Naive thymus-derived CD8-positive, alpha-beta T cell (primary cell): ENCODE measurements around the gene DGKB. TPM values are rescaled to one million over a fixed set of nuclear protein-coding genes. Genes with fewer than 3 reads are reported as not detected.

ENCODE experiments used
- ATAC-seq, 2 donors: fragments of 150-1000 bp; cut with Tn5 transposase in 1 of 2; sonication (Bioruptor Pico), chemical (Tn5 transposase) in 1 of 2; 1 replicate in 1 of 2; 2 replicates in 1 of 2; pipeline ENCODE4 v1.10.0; 2021; ENCODE audit warnings: mild to moderate bottlenecking in 2 of 2, moderate library complexity in 2 of 2
- POLR2A ChIA-PET: fragments of 350-600 bp; sonication (Branson Sonifier 250); formaldehyde crosslinking; loops from one replicate; lab custom pipeline; 2021; ENCODE audit warnings: antibody characterized with exemption; lab: Charles Lee
- DNase-seq, 10 donors: peaks; one replicate each; pipeline versions ENCODE4 v3.0.0 to v3.0.0-alpha.2; 2020 to 2022
- H3K27ac Mint-ChIP-seq, 10 donors: one replicate each; pipeline ENCODE4 v1.8.0; 2020 to 2022; ENCODE audit warnings: mild to moderate bottlenecking in 10 of 10, mixed read lengths in 10 of 10, moderate library complexity in 4 of 10, inconsistent platforms in 1 of 10
- H3K27me3 Mint-ChIP-seq, 5 donors: one replicate each; pipeline ENCODE4 v1.8.0; 2021 to 2022; ENCODE audit warnings: mixed read lengths in 5 of 5
- H3K36me3 Mint-ChIP-seq, 3 donors: one replicate each; pipeline ENCODE4 v1.8.0; 2020 to 2022; ENCODE audit warnings: mixed read lengths in 3 of 3, mild to moderate bottlenecking in 2 of 3, inconsistent platforms in 1 of 3
- H3K4me1 Mint-ChIP-seq, 4 donors: one replicate each; pipeline ENCODE4 v1.8.0; 2021 to 2022; ENCODE audit warnings: mixed read lengths in 4 of 4
- H3K4me3 Mint-ChIP-seq, 10 donors: one replicate each; pipeline ENCODE4 v1.8.0; 2020 to 2022; ENCODE audit warnings: mild to moderate bottlenecking in 10 of 10, mixed read lengths in 10 of 10, moderate library complexity in 6 of 10, inconsistent platforms in 1 of 10
- H3K9me3 Mint-ChIP-seq, 9 donors: one replicate each; pipeline ENCODE4 v1.8.0; 2020 to 2022; ENCODE audit warnings: mixed read lengths in 9 of 9, mild to moderate bottlenecking in 3 of 9, inconsistent platforms in 1 of 9, moderate library complexity in 1 of 9
- polyA plus RNA-seq, 3 donors: library from polyadenylated mRNA; unstranded; fragments of 300-500 nt; fragmentation: Illumina TruSeq; gene quantifications; one replicate each; pipeline ENCODE4 v1.2.3, GENCODE V29; 2021
- total RNA-seq, 8 experiments: library from RNA in 2 of 8; stranded (reverse) in 2 of 8; gene quantifications; one replicate each; pipeline ENCODE4 v1.2.3 and lab custom pipeline; 2021 to 2026

DGKB gene
- total and polyA plus RNA-seq, 5 experiments from 2014 or later: not detected

DNA sequence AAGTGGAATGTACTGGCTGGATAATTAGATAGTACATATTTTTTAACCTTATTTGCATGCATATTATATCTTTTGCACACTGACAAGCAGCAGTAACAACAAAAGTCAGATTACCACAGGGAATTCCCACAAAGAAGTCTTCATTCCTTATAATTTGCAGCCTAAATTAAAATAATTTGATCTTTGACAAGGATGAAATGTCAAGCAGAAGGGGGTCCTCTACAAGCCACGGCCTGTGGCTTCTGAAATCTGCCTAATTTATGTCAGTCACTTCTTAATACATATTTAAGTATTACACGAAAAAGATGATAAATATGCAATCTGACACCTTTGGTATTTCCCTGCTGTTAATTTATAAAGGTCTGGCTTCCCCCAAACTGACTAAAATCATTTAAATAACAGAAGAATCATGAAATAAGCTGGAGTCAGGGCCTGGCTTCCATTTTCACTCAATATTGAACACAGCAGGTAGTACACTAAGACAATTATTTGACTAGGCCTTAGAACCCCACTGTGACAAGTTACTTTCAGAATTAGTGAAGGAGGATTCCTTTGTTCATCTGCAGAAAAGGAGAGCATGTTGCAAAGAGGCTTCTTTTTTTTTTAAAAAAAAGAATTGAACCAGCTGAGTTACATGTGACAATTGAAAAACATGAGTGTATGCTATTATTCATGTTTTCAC lies 562.0 kb downstream of the DGKB start:
- Mint-ChIP-seq H3K4me3 (no peak overlapping the region), H3K27me3 (no peaks in the 10 kb centered on the region), H3K36me3 (no peaks in the 10 kb centered on the region), H3K4me1 (no peaks in the 10 kb centered on the region), H3K9me3 (peaks cover 0 to 5% (median 0%) of the 10 kb centered on the region in 9 donors), H3K27ac (no peak overlapping the region)
- POLR2A ChIA-PET: no interaction called here
- DNase-seq (no peak), ATAC-seq (no peak)

DNA sequence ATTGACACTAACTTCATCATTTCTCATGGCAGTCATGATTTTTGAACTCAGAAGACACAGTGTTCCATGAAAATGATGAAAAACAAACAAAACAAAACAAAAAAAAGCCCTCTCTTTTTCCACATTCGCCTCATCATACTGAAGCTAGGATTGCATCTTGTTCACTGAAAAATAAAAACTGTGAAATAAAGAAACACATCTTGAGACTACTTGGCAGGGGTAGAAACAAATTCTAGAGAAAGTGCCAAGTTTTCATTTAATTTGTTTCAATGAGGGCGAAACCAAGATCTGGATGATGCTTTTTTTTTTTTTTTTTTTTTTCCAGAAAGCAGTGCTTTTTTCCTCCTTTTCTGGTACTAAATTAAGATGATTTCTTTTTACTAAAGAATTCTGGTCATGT lies 562.7 kb downstream of the DGKB start:
- H3K27me3 Mint-ChIP-seq: no peaks in the 10 kb centered on the region
- DNase-seq (no peak), ATAC-seq (no peak)
- no peaks in the 10 kb centered on the region for H3K4me1 Mint-ChIP-seq
- H3K9me3 Mint-ChIP-seq: peaks cover 0 to 5% (median 0%) of the 10 kb centered on the region in 9 donors
- H3K4me3 Mint-ChIP-seq: no peak overlapping the region
- H3K27ac Mint-ChIP-seq: no peak overlapping the region
- POLR2A ChIA-PET: no interaction called here
- H3K36me3 Mint-ChIP-seq: no peaks in the 10 kb centered on the region

DNA sequence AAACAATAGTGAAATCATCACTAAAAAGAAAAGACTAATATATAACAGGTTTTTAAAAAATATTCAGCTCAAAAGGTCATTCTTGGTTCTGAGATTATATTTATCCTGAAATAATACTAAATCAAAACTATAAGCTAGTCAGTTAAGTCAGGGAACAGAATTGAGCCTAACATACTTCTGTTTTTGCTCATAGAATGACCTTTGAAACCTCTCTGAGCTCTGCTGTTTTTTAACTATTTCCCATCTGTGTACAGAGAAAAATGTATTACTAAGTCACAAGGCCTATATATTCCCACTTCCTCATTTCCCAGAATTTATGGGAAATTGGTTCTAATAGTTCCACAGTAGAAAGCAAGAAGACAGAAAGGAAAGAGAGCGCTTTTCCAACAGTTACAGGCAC lies 566.3 kb downstream of the DGKB start:
- Mint-ChIP-seq H3K27me3 (no peaks in the 10 kb centered on the region), H3K27ac (no peak overlapping the region), H3K36me3 (no peaks in the 10 kb centered on the region), H3K9me3 (peaks cover 0 to 5% (median 0%) of the 10 kb centered on the region in 9 donors), H3K4me3 (no peak overlapping the region), H3K4me1 (no peaks in the 10 kb centered on the region)
- DNase-seq (no peak), ATAC-seq (no peak)
- POLR2A ChIA-PET: no interaction called here

DNA sequence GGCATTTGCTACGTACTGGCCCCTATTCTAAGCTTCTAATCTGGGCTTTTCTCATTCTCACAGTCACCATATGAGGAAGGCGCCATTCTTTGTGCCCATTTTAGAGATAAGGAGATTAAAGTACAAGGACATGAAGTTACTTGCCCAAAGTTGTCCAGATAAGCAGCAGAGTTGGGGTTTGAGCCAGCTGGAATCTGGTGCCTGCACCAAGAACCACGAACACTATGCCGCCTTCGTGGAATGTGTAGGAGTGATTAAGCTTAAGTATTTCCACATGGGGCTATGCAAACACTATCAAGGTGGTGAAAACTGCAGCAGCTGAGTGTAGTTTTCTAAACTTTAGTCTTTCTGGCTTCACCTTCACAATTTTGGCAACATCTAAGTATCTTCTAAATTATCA lies 570.4 kb downstream of the DGKB start:
- peaks cover 0 to 5% (median 0%) of the 10 kb centered on the region in 9 donors for H3K9me3 Mint-ChIP-seq
- no peak for ATAC-seq
- H3K4me3 Mint-ChIP-seq: no peak overlapping the region
- no peaks in the 10 kb centered on the region for H3K4me1 Mint-ChIP-seq
- POLR2A ChIA-PET: no interaction called here
- no peak overlapping the region for H3K27ac Mint-ChIP-seq
- H3K36me3 Mint-ChIP-seq: no peaks in the 10 kb centered on the region
- no peak for DNase-seq
- no peaks in the 10 kb centered on the region for H3K27me3 Mint-ChIP-seq

DNA sequence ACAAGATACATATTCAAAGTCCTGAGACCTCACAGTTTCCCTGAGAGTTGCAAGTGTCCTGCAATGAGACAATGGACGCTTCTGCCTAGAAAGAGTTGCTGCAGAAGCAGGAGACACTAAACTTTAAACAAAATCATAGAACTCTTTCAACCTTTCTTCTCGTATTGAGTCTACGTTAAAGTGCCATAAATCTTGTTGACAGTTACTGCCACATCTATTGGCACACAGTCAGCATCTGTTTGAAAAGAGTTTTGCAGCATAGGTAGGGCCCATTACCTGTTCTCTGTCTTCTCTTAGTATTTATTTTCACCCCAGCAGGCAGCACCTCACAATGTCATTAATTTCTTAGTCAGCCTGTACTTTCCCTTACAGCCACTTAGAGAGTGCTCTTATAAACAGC lies 577.8 kb downstream of the DGKB start:
- Mint-ChIP-seq H3K27ac (no peak overlapping the region), H3K27me3 (no peaks in the 10 kb centered on the region), H3K36me3 (no peaks in the 10 kb centered on the region)

DNA sequence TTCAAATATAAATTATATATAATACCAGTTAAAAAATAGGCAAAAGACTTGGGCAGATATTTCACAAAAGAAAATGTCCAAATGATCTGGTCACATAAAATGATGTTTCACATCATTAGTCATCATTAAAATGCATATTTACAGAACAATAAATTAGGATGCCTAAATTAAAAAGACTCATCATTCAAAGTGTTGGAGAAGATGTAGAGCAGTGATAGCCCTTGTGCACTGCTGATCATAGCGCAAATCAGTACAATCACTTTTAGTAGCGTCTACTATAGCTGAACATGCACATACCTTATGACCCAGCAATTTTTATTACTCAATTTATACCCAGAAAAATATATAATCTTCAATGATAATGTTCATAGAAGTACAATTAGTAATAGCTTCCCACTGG lies 579.8 kb downstream of the DGKB start:
- Mint-ChIP-seq H3K9me3 (peaks cover 0 to 19% (median 4%) of the 10 kb centered on the region in 9 donors), H3K36me3 (no peaks in the 10 kb centered on the region), H3K4me3 (no peak overlapping the region), H3K4me1 (no peaks in the 10 kb centered on the region), H3K27me3 (no peaks in the 10 kb centered on the region), H3K27ac (no peak overlapping the region)
- ATAC-seq: no peak
- DNase-seq: no peak
- POLR2A ChIA-PET: no interaction called here

More for the DNA sequence above, 577.8 kb downstream of the DGKB start:
- no peak for ATAC-seq
- H3K9me3 Mint-ChIP-seq: peaks cover 0 to 18% (median 4%) of the 10 kb centered on the region in 9 donors
- POLR2A ChIA-PET: no interaction called here
- no peaks in the 10 kb centered on the region for H3K4me1 Mint-ChIP-seq
- H3K4me3 Mint-ChIP-seq: no peak overlapping the region
- DNase-seq: no peak

DNA sequence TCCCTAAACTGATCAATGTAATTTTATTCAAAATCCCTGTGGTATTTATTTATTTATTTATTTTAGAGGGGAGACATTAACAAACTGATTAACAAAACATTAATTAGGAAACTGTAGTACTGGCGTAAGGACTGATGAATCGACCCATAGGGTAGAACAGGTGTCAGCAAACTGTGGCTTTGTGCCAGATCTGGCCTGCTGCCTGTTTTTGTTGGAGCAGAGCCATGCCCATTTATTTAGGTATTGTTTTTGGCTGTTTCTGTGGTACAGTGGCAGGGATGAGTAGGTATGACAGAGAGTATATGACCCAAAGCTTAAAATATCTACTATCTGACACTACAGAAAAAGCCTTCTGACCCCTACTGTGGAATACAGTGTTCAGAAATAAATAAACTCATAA lies 580.6 kb downstream of the DGKB start:
- ATAC-seq (no peak), DNase-seq (no peak)
- H3K4me3 Mint-ChIP-seq: no peak overlapping the region
- no peak overlapping the region for H3K27ac Mint-ChIP-seq
- POLR2A ChIA-PET: no interaction called here
- peaks cover 0 to 19% (median 4%) of the 10 kb centered on the region in 9 donors for H3K9me3 Mint-ChIP-seq
- H3K36me3 Mint-ChIP-seq: no peaks in the 10 kb centered on the region
- H3K27me3 Mint-ChIP-seq: no peaks in the 10 kb centered on the region
- H3K4me1 Mint-ChIP-seq: no peaks in the 10 kb centered on the region

DNA sequence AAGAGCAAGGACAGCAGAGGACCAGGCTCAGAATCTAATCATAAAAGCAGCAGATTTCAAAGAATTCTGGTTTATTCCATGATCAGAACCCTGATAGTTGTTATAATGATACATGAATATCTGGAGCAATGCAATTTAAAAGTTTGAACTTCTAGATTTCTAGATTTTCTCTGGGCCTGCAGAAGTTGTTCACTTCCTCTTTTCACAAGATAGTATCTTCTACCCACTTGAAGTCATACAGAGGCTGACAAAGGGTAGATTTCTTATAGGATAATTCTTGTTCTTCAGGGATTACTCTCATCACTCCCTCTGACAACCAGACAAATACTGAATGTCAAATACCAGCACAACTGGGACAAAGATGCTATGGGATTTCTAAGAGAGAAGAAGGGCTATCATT lies 593.1 kb downstream of the DGKB start:
- peaks cover 0 to 11% (median 0%) of the 10 kb centered on the region in 9 donors for H3K9me3 Mint-ChIP-seq
- DNase-seq: no peak
- ATAC-seq: no peak
- no peak overlapping the region for H3K4me3 Mint-ChIP-seq
- no peaks in the 10 kb centered on the region for H3K27me3 Mint-ChIP-seq
- peaks cover 0 to 2% (median 0%) of the 10 kb centered on the region in 3 donors for H3K36me3 Mint-ChIP-seq
- no peaks in the 10 kb centered on the region for H3K4me1 Mint-ChIP-seq
- POLR2A ChIA-PET: no interaction called here
- H3K27ac Mint-ChIP-seq: no peak overlapping the region

DNA sequence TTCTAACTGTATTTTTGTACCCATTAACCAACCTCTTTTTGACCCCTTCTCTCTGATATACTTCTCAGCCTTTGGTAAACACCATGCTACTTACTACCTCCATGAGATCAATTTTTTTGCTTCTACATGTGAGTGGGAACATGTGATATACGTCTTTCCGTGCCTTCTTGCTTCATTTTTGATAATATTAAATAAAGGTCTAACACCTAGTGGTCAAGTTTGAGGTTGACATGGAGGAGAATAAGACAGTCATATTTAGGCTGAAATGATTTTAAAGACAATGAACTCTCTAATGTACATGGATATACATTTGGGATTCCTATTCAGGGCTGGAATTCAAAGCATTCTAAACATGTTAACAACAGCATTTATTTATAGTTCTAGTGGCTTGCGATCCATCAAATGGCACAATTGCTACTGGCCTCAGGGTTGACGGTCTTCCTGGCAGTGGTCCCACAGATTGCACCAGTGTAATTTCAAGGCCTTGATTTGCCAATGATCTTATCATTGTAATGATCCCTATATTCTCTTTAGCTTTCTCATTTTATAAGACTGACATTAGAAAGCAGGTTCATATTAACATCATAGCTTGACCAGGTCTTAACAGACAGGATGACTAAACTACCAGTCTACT lies 597.2 kb downstream of the DGKB start:
- no peak overlapping the region for H3K4me3 Mint-ChIP-seq
- H3K27me3 Mint-ChIP-seq: no peaks in the 10 kb centered on the region
- POLR2A ChIA-PET: no interaction called here
- no peaks in the 10 kb centered on the region for H3K36me3 Mint-ChIP-seq
- peaks cover 0 to 9% (median 0%) of the 10 kb centered on the region in 9 donors for H3K9me3 Mint-ChIP-seq
- ATAC-seq (no peak), DNase-seq (no peak)
- H3K4me1 Mint-ChIP-seq: no peaks in the 10 kb centered on the region
- no peak overlapping the region for H3K27ac Mint-ChIP-seq

DNA sequence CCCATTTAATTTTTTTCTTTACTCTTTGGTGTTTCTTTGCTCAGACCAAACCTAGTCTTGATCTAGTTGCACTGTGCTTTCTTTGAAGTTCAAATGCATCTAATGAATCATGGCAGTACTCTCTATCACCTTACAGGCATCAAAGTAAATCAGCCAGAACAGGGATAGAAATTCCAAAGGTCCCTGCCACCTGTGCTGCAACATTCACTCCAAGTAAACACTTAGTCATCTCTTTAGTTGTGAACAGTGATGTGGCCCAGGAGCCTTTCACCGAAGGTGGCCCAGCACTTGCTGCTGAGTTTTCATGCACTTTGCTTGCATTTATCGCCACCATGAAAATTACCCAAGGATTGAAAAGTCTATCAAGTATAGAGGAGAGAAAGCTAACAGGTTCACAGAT lies 599.0 kb downstream of the DGKB start:
- H3K36me3 Mint-ChIP-seq: no peaks in the 10 kb centered on the region

DNA sequence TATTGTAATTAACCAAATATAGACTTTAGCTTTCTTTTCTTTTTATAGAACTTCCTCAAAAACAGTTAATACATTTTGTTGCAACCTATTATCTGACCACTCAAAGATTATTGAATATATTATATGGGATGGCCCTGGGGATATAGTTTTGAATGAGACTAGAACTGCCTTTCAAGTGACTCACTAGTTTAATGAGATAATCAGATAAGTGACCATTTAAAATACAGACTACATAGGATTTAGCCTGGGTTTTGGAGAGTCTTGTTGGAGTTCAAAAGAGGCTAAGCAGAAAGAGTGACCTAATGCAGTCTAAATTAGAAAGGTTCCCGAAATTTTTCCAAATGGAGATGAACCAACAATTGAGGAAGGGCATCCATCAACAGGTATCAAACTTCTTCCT lies 607.9 kb downstream of the DGKB start:
- no peaks in the 10 kb centered on the region for H3K27me3 Mint-ChIP-seq
- POLR2A ChIA-PET: no interaction called here
- no peak overlapping the region for H3K27ac Mint-ChIP-seq
- H3K9me3 Mint-ChIP-seq: peaks cover 0 to 27% (median 5%) of the 10 kb centered on the region in 9 donors
- no peaks in the 10 kb centered on the region for H3K4me1 Mint-ChIP-seq
- no peak for ATAC-seq
- H3K36me3 Mint-ChIP-seq: no peaks in the 10 kb centered on the region
- no peak for DNase-seq
- no peak overlapping the region for H3K4me3 Mint-ChIP-seq

More for the DNA sequence above, 599.0 kb downstream of the DGKB start:
- Mint-ChIP-seq H3K9me3 (peaks cover 0 to 9% (median 0%) of the 10 kb centered on the region in 9 donors), H3K4me3 (no peak overlapping the region), H3K4me1 (no peaks in the 10 kb centered on the region), H3K27me3 (no peaks in the 10 kb centered on the region), H3K27ac (no peak overlapping the region)
- no peak for DNase-seq
- POLR2A ChIA-PET: no interaction called here
- ATAC-seq: no peak

DNA sequence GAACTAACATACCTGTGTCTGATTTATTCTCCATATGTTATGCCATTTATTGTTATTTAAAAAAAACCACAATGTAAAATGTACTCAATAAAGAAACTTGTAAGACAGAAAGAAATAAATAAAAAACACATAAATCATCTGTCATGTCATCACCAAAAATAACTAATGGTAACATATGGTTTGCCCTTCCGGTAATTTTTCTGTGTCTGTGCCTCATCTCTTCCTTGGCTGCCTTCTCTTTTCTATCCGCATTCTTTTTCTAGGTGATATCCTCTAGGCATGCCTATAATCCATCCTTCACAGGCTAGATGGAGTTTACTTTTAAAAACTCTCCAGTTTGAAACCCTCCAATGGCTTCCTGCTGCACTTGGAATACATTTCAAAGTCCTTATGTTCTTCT lies 609.1 kb downstream of the DGKB start:
- DNase-seq (no peak), ATAC-seq (no peak)
- Mint-ChIP-seq H3K4me1 (no peaks in the 10 kb centered on the region), H3K27ac (no peak overlapping the region), H3K27me3 (no peaks in the 10 kb centered on the region), H3K4me3 (no peak overlapping the region), H3K36me3 (no peaks in the 10 kb centered on the region), H3K9me3 (peaks cover 0 to 27% (median 5%) of the 10 kb centered on the region in 9 donors)
- POLR2A ChIA-PET: no interaction called here

DNA sequence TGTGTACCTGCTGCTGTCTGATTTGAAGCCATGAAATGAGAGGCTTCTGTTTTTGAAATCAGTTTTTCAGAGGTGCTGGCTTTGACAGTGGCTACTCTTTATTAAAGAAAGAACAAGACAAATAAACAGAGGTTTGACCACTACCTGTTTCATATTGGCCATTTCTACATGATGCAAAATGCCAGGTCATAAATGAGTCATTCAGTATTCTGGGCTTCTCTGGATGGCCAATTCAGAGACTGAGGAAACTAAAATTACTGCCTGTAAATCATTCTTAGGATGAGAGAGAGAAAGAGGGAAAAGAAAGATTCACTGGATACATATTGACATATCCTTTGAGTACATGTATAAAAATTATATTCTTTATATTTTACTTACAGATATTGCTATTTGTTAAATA lies 609.8 kb downstream of the DGKB start:
- H3K4me3 Mint-ChIP-seq: no peak overlapping the region
- POLR2A ChIA-PET: no interaction called here
- ATAC-seq: no peak

DNA sequence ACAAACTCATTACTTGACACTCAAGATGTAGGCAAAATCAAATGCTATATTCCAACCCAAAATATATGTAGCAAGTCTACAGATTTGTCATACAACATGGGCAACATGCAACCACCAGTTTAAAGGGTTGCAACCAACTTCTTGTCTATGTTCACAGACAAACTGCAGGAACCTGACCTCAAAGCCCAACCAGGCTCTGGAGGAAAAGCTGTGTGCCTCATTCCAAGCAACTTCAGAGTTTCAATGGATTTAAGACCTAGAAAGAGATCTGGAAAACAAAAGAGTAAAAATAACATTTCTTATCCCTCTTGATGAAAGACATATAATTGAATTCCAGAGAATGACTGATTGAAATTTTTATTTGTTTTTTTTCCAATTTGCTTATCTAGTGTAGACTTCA lies 612.6 kb downstream of the DGKB start:
- POLR2A ChIA-PET: no interaction called here
- Mint-ChIP-seq H3K27ac (no peak overlapping the region), H3K9me3 (peaks cover 0 to 11% (median 0%) of the 10 kb centered on the region in 9 donors), H3K36me3 (no peaks in the 10 kb centered on the region), H3K4me1 (no peaks in the 10 kb centered on the region), H3K27me3 (no peaks in the 10 kb centered on the region), H3K4me3 (no peak overlapping the region)
- no peak for ATAC-seq
- no peak for DNase-seq

More for the DNA sequence above, 609.8 kb downstream of the DGKB start:
- Mint-ChIP-seq H3K9me3 (peaks cover 0 to 27% (median 4%) of the 10 kb centered on the region in 9 donors), H3K27ac (no peak overlapping the region), H3K4me1 (no peaks in the 10 kb centered on the region), H3K36me3 (no peaks in the 10 kb centered on the region), H3K27me3 (no peaks in the 10 kb centered on the region)
- DNase-seq: no peak
